Activated CD8-positive, alpha-beta memory T cell treated with anti-CD3 and anti-CD28 coated beads, Interleukin-2, amount 50 U/mL, for 1 hour (primary cell): ENCODE results near the gene FHDC1.
"Not testable (repeated sequence)": the region's sequence is repeated elsewhere in the genome, so short reads cannot be mapped to it uniquely, and the experiment has no call there.

Source experiments
- DNase-seq: peaks from one replicate; pipeline ENCODE4 v3.0.0-alpha.2; 2020; ENCODE audit errors: extremely low read depth

FHDC1 gene, protein sequence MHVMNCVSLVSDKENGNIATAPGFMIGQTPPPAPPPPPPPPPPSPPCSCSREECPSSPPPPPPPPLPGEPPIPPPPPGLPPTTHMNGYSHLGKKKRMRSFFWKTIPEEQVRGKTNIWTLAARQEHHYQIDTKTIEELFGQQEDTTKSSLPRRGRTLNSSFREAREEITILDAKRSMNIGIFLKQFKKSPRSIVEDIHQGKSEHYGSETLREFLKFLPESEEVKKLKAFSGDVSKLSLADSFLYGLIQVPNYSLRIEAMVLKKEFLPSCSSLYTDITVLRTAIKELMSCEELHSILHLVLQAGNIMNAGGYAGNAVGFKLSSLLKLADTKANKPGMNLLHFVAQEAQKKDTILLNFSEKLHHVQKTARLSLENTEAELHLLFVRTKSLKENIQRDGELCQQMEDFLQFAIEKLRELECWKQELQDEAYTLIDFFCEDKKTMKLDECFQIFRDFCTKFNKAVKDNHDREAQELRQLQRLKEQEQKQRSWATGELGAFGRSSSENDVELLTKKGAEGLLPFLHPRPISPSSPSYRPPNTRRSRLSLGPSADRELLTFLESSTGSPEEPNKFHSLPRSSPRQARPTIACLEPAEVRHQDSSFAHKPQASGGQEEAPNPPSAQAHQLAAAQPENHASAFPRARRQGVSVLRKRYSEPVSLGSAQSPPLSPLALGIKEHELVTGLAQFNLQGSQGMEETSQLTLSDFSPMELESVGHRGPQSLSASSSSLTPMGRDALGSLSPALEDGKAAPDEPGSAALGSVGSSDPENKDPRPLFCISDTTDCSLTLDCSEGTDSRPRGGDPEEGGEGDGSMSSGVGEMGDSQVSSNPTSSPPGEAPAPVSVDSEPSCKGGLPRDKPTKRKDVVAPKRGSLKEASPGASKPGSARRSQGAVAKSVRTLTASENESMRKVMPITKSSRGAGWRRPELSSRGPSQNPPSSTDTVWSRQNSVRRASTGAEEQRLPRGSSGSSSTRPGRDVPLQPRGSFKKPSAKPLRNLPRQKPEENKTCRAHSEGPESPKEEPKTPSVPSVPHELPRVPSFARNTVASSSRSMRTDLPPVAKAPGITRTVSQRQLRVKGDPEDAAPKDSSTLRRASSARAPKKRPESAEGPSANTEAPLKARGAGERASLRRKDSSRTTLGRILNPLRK

DNA sequence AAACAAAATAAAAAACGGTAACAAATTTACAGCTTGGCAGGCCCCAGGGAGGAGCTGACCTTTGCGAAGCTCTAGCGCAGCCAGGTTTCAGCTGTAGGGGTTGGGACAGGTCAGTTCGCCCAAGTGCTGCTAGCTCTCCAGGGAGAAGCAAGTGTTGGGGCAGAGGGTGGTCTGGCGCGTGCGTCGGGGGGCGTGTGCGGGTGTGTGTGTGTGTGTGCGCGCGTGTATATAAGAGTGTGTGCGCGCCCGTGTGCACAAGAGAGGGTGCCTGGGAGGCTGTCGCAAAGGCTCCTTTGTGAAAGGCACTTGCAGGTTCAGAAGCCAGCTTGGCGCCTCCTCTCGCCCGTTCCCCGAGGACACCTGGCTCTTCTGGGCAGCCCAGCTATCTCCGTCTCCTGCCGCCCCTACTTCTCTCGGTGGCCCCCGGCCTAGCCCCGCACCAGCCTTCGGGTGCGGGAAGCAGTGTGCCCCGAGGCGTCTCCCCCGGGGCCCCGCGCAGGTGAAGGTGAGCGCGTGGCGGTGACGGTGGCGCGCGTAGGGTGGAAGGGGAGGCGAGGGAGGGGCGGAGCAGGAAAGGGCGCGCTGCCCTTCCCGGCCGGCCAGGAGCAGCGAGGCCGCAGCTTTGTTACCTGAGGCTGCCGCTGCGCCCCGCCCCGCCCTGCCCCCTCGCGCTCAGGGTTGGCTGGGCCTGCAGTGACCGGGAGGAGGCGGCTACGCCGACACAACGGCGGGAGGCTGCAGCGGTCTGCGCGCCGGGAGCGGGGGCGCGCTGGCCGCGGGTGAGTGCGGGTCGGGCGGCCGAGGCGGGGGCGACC, at the start of gene FHDC1:
Gene FHDC1 (plus strand): TSS at position 693 of the 815 bp plus-strand sequence. CDS start 6,735 bp downstream, outside the sequence.
- no peak for DNase-seq

DNA sequence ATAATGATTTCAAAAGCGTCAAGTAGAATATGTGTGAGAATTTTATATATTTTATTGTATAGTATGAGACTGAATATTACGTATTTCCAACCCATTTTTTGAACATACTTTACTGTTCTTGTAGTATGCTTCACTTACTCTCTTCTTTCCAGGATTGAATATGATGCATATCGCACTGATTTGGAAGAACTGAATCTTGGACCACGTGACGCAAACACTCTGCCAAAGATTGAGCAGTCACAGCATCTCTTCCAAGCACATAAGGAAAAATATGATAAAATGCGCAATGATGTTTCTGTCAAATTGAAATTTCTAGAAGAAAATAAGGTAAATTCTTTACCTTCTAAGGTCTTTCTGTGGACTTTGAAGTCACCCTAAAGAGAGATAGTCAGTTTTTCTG, 48.1 kb upstream of the FHDC1 start:
- DNase-seq: no peak

DNA sequence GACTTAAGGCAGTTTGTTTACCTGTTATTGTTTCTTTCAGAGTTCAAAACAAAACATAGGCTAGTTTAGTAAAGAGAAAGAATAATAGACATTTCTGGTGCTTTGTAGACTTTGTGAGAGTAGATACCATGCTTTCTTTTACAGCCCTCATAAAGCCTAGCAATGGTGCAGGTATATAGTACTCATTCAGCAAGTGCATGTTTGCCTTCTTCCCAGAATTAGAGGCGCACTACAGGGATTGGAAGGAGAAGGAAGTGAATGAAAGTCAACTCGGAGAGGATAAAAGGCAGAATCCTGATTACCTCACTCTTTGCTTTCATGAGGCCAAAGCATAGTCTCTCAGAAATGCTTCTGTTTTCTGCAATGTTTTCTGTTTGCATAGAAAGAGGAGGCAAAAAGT, 43.1 kb upstream of the FHDC1 start:
- DNase-seq: no peak

DNA sequence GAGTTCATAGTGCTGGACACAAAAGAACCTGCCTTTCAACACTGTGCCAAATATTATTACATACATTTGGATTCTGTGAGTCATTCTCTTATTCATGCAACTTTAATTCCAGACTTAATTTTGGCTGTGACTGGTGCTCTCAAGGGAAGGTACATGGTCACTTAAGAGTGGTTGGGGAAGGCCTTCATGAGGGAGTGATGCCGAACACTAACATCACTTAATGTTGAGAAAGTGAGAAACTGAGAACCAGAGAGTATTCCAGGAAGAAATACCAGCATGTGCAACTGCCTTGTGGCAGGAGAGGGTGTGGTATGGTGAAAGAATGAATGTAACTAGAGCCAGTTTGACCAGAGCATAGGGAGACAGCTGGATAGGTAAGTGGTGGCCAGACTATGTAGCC, 41.5 kb upstream of the FHDC1 start:
- DNase-seq: no peak

DNA sequence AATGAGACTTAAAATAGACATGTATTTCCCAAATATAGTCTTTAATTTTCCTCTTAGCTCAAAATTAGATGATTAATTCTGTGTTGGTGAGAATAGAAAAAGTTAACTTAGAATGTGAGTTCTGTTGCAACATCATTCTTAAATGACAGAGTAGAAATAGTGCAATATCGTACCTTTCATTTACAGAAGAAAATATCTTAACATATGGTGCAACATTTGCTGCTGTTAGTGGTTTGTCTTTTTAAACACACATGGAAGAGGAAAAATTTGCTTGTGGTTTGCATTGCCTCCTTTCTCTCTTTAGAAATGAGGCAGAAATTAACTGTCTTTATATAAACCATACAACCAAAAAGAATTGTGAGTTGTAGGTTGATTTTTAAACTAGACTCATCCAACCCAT, 39.3 kb upstream of the FHDC1 start:
- DNase-seq: no peak

DNA sequence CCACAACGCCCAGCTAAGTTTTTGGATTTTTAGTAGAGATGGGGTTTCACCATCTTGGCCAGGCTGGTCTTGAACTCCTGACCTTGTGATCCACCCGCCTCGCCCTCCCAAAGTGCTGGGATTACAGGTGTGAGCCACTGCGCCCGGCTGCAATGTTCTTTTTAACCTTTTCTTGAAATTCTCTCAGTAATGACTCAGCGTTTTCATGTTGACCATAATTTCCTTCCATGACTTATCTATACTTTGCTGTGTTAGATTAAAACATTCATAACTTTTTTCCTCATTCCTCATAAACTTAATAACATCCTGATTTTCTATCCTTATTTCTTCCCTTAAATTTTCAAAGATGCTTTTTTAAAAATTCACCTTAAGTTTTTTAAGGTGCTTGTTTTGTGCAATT, 38.0 kb upstream of the FHDC1 start:
- not testable (repeated sequence) for DNase-seq

DNA sequence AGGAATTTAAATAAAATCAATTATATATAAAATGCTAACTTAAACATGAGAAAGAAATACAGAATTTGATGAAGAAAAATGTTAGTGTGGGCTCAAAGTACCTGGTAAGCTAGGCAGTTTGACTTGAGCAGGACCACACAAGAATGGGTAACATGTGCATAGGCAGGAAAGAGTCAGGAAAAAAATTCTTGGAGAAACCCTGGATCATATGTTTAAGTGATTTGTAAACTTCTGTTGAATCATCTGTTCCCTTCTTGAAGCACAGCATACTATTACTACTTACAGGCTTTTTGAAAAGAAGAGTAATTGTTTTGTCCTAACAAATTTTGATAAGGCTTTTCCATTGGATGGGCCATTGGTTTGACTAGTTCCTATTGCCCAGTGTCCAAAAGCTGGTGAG, 37.5 kb upstream of the FHDC1 start:
- no peak for DNase-seq

DNA sequence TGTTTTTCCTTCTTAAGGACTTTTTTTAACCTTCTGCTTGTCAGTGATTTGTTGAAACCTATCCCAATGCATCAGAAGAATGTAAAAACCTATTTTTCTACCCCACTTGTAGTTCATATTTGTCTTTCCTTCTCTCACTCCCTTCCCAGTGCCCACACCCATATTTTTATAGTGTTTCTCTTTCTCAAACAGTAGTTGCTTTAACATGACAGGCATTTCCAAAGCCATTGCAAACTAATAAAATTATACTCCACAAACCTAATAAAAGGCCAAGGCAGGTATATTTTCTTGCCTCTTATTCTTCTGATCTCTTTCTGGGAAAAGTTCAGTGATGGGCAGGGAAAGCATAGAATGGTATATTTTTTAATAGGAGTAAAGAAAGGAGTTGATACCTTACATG, 35.7 kb upstream of the FHDC1 start:
- no peak for DNase-seq

DNA sequence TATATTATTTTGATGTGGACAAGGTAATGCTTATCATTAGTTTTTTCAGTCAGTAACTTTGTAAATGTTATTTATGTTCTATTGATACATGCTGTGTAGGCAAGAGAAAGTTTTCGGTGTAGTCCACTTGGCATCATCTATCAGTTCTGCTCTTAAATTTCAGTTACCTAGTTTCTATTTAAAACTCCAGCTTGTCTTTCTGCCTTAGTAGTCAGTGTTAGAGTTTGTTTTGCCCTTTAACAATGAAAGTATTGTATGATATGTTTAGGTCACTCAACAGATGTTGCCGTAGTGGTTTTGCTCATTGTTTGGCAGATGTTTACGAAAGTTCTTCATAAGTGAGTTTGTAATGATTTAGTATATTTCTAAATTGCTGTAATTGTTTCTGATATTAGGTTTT, 34.9 kb upstream of the FHDC1 start:
- no peak for DNase-seq

DNA sequence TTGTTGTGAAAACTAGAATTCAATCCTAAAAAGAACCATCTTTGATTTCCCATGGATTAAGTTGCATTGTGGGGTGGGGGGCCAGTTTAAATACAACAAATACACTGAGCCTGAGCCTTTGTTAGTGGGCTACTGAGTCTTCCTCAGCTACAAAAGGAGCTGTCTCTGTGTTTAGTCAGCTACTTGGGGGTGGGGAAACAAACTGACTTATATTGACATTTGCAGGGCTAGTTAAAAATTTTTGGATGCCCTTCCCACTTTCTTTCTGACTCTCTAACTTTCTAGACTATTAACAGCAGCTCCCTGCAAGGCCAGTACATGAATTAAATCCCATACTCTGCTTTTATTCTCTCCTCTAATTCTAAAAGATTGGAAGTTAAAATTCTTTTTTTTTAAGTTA, 32.5 kb upstream of the FHDC1 start:
- no peak for DNase-seq

DNA sequence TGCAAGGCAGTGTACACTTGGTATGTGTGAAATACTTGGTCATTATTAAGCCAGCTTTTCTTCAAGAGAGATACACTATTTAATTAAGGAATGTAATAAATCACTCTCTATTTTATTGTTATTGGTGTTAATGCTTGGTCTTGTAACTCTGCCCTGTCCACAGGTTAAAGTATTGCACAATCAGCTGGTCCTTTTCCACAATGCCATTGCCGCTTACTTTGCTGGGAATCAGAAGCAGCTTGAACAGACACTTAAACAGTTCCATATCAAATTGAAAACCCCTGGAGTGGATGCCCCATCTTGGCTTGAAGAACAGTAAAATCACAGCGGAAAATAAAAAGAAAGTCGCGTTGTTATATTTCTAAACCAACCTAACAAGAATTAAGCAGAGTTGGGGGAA, 26.2 kb upstream of the FHDC1 start:
- DNase-seq: no peak

DNA sequence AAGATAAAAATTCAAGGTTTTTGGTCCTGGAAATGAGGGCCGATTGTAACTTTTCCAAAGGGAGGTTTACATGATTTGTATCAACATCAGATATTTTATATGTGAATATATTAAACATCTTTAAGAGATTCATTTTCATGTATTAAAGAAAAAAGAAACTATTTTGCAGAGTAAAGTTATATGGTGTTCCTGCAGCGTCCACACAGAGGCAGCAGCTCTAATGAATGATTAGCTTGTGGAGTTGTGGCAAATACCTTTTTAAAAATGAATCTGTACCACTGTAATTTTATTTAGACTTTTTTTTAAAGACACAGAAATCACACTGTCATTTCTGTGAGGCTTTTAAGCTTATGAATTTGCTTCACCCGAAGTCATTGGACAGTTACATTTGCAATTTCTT, 25.6 kb upstream of the FHDC1 start:
- no peak for DNase-seq

DNA sequence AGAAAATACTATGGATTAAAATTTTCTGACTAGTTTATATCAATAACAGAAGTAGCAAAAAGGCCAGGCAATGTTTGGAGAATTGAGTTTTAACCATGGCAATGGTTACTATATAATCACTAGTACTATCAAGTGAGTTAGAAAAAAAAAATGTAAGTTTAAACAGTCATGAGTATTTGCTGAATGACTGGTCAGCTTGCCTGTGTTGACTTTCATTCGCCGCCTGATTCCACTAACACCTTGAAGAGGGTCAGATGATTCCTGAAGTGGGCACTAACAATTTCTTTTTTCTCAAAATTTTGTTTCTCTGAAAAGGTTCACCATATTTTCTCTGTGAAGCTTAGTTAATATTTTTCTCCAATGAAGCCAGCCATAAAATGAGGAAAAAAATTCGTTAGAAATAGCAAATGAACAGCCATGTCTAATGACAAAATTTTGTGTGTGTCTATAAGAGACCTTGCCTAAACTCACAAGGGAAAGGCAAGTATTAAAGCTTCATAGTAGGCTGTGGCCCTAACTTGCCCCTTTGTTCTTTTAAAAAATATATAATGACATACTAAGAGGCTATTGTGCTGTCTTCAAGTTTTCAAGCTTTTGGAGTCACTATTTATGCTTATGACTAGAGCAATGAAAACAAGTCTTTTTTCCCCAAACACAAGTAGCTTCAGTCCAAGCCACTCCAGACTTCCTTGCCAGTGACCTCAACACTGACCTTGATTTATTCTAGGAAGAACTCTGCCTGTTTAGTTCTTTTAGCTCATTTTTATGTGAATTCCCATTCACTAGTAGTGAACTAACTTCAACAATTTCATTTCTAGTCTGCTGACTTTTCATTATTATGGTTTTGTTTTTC, 18.4 kb upstream of the FHDC1 start:
- DNase-seq: no peak

DNA sequence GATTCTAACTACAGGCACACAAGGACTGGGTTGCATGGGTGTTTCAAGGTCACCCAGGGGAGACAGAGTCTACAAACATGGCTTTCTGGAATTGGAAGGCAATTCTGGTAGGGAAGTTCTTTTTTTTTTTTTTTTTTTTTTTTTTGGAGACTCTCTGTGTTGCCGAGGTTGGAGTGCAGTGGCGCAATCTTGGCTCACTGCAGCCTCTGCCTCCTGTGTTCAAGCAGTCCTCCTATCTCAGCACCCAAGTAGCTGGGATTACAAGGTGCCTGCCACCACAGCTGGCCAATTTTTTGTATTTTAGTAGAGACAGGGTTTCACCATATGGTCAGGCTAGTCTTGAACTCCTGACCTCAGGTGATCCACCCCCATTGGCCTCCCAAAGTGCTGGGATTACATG, 16.3 kb upstream of the FHDC1 start:
- no peak for DNase-seq

DNA sequence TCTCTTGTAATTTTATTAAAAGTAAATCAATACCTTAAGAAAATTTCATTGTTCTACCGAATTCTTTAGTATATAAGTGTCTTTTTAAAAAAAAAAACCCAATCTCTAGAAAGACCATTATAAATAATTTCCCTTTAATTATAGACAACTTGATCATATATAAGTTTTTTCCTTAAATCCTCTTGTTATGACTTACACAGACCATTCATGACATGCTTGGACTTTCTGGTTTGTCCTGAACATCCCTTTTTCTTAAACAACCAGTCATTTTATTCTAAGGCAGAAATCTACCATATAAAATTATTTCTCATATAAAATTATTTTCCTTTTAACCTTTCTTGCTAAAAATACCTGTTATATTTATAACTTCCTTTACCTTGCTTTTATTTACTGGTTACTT, 15.4 kb upstream of the FHDC1 start:
- no peak for DNase-seq

DNA sequence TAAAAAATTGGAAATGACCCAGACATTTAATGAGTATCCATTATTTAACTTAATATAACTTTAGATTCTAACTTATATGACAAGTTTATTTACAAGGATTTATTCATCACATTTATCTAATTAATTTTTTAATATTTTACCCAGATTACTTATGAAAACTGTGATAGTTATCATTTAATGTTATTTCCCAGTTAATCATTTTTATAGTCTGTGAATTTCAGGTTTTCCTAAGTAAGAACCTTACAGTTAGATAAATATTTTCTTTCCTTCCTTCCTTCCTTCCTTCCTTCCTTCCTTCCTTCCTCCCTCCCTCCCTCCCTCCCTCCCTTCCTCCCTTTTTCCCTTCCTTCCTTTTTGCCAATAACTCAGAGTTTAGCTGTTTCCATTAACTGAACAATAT, 14.8 kb upstream of the FHDC1 start:
- no peak for DNase-seq

DNA sequence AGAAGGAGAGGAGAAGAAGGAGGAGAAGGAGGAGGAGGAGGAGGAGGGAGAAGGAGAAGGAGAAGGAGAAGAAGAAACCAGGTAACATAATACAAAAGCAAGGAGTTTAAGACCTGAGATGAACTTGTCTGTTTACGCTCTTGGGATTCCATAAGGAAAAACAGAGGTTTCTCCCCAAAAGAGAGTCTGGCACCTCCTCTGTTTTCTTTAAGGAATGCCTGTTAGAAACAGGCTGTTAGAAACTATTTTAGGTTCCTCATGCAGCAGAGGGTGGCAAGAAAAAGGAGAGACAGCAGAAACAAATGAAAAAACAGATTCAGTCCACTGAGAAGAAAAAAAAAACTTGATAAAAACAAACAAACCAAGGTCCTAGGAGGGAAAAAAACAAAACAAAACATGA, 10.3 kb upstream of the FHDC1 start:
- no peak for DNase-seq

DNA sequence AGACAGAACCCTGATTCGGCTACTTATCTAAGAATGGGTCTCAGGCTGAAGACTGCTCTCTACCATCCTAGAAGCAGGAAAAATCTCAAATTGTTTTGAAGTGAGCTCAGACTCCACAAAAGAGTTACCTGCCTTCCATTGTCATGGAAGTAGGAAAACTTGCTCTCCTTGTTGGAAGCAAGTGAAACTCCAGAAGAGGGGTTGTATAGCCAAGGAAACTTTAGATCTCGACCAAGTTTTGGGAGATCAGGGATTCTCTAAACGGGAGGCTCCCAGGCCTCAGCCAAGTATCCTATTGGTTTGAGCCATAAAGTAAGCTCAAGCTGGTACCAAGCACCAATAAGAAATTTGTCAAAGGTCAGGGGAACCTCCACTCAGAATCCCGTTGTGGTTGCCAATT, 9.2 kb upstream of the FHDC1 start:
- no peak for DNase-seq

DNA sequence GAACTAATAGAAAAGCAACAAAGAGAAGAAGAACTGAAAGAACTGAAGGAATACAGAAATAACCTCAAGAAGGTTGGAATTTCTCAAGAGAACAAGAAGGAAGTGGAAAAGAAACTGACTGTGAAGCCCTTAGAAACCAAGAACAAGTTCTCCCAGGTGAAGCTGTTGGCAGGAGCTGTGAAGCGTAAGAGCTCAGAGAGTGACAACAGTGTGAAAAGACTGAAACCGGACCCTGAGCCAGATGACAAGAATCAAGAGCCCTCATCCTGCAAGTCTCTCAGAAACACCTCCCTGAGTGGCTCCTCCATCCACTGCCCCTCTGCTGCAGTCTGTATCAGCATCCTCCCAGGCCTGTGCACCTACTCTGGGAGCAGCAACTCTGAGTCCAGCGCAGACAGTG, 8.4 kb upstream of the FHDC1 start:
- DNase-seq: no peak

DNA sequence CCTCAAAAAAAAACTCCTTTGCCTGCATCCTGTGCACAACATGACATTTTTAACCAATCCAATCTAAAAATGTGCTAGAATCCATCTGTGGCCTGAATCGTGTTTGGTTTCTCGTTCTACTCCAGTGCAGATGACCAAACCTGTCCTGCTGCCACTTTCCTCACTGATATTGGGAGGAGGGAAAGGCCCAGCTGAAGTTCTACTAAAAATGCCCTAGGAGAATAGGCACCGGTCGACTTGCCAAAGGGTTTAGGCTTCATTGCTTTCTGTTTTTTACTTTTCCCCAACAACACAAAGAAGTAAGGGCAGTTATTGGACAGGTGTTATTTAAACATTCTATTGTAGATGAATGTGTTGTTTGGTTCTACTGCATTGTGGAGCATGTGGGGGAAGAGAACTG, 7.8 kb upstream of the FHDC1 start:
- DNase-seq: no peak

DNA sequence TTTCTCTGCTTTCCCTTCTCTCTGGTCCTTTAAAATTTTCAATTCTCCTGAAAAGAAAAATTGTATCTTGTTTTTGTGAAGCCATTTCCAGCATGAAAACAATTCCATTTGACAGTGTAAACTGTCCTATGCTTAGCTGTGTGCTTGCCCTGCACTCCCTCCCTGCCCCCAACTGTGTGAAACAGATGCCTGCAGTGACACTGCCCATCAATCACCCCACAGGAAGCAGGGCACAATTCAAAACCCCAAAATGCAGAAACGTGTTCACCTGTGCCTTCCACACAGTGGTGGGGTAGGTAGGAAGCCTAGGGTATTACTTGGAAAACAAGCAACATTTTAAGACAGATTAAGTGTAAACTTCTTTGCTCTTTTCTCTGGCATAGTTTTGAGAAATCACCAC, 6.2 kb upstream of the FHDC1 start:
- DNase-seq: no peak
